ENCODE results near the gene GPC6. TPM values are rescaled to one million over a fixed set of nuclear protein-coding genes. Genes with fewer than 3 reads are reported as not detected.

The GPC6 gene
- total RNA-seq, 1 experiment from 2014 or later = 0.22 TPM

DNA sequence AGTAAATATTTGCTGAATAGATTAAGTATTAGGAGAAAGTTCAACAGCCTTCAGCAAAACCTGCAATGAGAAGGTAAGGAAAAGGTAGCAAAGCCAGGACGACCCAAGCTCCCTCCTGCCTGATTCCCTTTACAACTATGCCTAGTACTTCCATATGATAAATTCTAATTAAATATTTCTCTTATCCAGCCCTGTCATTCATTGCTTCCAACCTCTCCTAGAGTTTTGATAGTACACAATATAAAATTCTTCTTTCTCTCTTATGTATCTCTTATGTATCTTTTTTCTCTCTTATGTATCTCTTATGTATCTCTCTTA lies 1065.7 kb downstream of the GPC6 start (continued):
- TF ChIP-seq ZNF274 (IDR thresholded peaks at IDR 0.05; ENCODE audit: low read depth, low read length) (no peak), YY1 (IDR thresholded peaks at IDR 0.05; ENCODE audit: extremely low read depth, insufficient replicate concordance, low read depth, low read length) (no peak), SRF (IDR thresholded peaks at IDR 0.05; ENCODE audit: low read depth) (no peak)

DNA sequence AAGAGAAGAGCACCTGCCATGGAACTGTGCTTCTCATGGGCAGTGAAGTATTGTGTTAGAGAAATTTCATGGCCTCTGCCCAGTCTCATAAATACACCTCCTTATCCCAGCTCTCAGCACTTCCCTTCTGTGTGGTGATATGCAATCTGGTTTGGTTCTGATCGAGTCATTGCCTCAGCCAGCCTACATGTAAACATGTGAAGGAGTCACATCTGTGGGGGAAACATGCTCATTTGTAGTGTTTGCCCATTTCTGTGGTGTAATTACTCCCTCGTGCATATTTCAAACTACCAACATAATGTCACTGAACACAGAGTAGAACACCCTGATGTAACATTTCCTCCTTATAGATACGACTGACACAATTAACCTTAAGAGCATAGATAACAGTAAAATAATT lies 1069.9 kb downstream of the GPC6 start:
- Histone ChIP-seq H3K27me3 (ENCODE audit: insufficient read depth, low read length) (no peaks in the 10 kb centered on the region), H2AFZ (ENCODE audit: low read depth, low read length, poor library complexity, severe bottlenecking) (no peak overlapping the region), H3K9me3 (ENCODE audit: control insufficient read depth in 1 of 2, insufficient read depth in 1 of 2, low read depth in 1 of 2, low read length in 2 of 2) (no peaks in the 10 kb centered on the region), H3K9ac (ENCODE audit: low read length) (no peak overlapping the region), H3K4me3 (replicated peaks in 1 of 2; ENCODE audit: low read depth in 1 of 2, low read length in 2 of 2) (no peak overlapping the region), H3K9me2 (ENCODE audit: insufficient read depth) (no peaks in the 10 kb centered on the region), H3K27ac (ENCODE audit: low read depth, low read length) (no peak overlapping the region), H3K79me2 (ENCODE audit: insufficient read depth, low read length) (no peaks in the 10 kb centered on the region), H3K4me2 (ENCODE audit: low read length) (no peak overlapping the region), H3K4me1 (ENCODE audit: control insufficient read depth in 1 of 2, insufficient read depth in 2 of 2, low read length in 2 of 2) (no peaks in the 10 kb centered on the region), H3K36me3 (ENCODE audit: control insufficient read depth in 1 of 2, insufficient read depth in 2 of 2, low read length in 2 of 2) (no peaks in the 10 kb centered on the region), H4K20me1 (ENCODE audit: insufficient read depth) (no peaks in the 10 kb centered on the region)
- DNase-seq (ENCODE audit: low read depth, low spot score) (no peak), ATAC-seq (no peak)
- POLR2A ChIA-PET = no interaction called here
- intact Hi-C loops (cut with micrococcal nuclease) = no loop called here
- BruUV-seq (replicated peaks) = no TSS peak
- CTCF ChIA-PET = no interaction called here
- TF ChIP-seq, protein P1, sequence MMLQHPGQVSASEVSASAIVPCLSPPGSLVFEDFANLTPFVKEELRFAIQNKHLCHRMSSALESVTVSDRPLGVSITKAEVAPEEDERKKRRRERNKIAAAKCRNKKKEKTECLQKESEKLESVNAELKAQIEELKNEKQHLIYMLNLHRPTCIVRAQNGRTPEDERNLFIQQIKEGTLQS (IDR thresholded peaks at IDR 0.05) = no peak
- TF ChIP-seq TCF7L2 (IDR thresholded peaks at IDR 0.05; ENCODE audit: borderline replicate concordance, extremely low read depth, insufficient read depth, insufficient read length) (no peak), RAD21 (IDR thresholded peaks at IDR 0.05; ENCODE audit: low read depth) (no peak)
- RAD21 ChIA-PET (ENCODE audit: low non-redundant PET in 1 of 2, low total read pairs in 2 of 2, uncharacterized antibody in 2 of 2, unreplicated experiment in 2 of 2) = no interaction called here

DNA sequence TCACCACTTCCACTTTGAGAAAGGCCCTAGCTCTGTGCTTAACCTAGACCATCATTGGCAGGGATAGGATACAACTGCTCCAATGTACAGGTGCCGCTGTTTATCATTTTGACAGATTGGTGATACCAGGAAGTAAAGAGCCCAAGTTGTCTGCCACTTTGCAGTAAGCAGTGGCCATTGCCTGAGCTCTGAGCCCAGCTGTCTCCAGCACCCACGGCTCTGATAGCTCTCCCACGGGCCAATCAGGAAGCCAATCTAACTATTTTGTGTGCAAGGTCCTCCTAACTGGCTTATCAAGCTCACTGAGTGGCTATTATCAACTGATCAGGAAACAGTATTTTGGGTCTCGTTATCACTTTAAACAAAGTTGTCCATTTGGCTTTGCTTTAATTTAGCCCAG lies 1071.7 kb downstream of the GPC6 start:
- no peak overlapping the region for H3K4me3 ChIP-seq (replicated peaks in 1 of 2; ENCODE audit: low read depth in 1 of 2, low read length in 2 of 2)
- ATAC-seq = no peak
- no peaks in the 10 kb centered on the region for H3K9me3 ChIP-seq (ENCODE audit: control insufficient read depth in 1 of 2, insufficient read depth in 1 of 2, low read depth in 1 of 2, low read length in 2 of 2)
- H3K4me1 ChIP-seq (ENCODE audit: control insufficient read depth in 1 of 2, insufficient read depth in 2 of 2, low read length in 2 of 2) = no peaks in the 10 kb centered on the region
- H3K27me3 ChIP-seq (ENCODE audit: insufficient read depth, low read length) = no peaks in the 10 kb centered on the region
- H3K9ac ChIP-seq (ENCODE audit: low read length) = no peak overlapping the region
- ChIA-PET RAD21 (ENCODE audit: low non-redundant PET in 1 of 2, low total read pairs in 2 of 2, uncharacterized antibody in 2 of 2, unreplicated experiment in 2 of 2) (no interaction called here), CTCF (no interaction called here), POLR2A (no interaction called here)
- no peak overlapping the region for H3K27ac ChIP-seq (ENCODE audit: low read depth, low read length)
- H3K4me2 ChIP-seq (ENCODE audit: low read length) = no peak overlapping the region
- no peak overlapping the region for H2AFZ ChIP-seq (ENCODE audit: low read depth, low read length, poor library complexity, severe bottlenecking)
- H3K9me2 ChIP-seq (ENCODE audit: insufficient read depth) = no peaks in the 10 kb centered on the region
- H3K79me2 ChIP-seq (ENCODE audit: insufficient read depth, low read length) = no peaks in the 10 kb centered on the region
- intact Hi-C loops (cut with micrococcal nuclease) = no loop called here
- H3K36me3 ChIP-seq (ENCODE audit: control insufficient read depth in 1 of 2, insufficient read depth in 2 of 2, low read length in 2 of 2) = no peaks in the 10 kb centered on the region
- no TSS peak for BruUV-seq (replicated peaks)
- H4K20me1 ChIP-seq (ENCODE audit: insufficient read depth) = no peaks in the 10 kb centered on the region
- no peak for DNase-seq (ENCODE audit: low read depth, low spot score)
- TF ChIP-seq SIN3A (IDR thresholded peaks at IDR 0.05; ENCODE audit: low read depth) = no peak
- TF ChIP-seq SP1 (IDR thresholded peaks at IDR 0.05; ENCODE audit: low read depth) = no peak
- TF ChIP-seq TCF7L2 (IDR thresholded peaks at IDR 0.05; ENCODE audit: borderline replicate concordance, extremely low read depth, insufficient read depth, insufficient read length) = no peak
- TF ChIP-seq POLR2A (IDR thresholded peaks at IDR 0.05; ENCODE audit: borderline replicate concordance, extremely low read depth, insufficient read depth, insufficient read length) = no peak
- no peak for TF ChIP-seq EZH2 (IDR thresholded peaks at IDR 0.05)
- TF ChIP-seq ZNF274 (IDR thresholded peaks at IDR 0.05; ENCODE audit: low read depth, low read length) = no peak
- TF ChIP-seq EGR1 (IDR thresholded peaks at IDR 0.05; ENCODE audit: low read depth) = no peak
- TF ChIP-seq, protein P2, sequence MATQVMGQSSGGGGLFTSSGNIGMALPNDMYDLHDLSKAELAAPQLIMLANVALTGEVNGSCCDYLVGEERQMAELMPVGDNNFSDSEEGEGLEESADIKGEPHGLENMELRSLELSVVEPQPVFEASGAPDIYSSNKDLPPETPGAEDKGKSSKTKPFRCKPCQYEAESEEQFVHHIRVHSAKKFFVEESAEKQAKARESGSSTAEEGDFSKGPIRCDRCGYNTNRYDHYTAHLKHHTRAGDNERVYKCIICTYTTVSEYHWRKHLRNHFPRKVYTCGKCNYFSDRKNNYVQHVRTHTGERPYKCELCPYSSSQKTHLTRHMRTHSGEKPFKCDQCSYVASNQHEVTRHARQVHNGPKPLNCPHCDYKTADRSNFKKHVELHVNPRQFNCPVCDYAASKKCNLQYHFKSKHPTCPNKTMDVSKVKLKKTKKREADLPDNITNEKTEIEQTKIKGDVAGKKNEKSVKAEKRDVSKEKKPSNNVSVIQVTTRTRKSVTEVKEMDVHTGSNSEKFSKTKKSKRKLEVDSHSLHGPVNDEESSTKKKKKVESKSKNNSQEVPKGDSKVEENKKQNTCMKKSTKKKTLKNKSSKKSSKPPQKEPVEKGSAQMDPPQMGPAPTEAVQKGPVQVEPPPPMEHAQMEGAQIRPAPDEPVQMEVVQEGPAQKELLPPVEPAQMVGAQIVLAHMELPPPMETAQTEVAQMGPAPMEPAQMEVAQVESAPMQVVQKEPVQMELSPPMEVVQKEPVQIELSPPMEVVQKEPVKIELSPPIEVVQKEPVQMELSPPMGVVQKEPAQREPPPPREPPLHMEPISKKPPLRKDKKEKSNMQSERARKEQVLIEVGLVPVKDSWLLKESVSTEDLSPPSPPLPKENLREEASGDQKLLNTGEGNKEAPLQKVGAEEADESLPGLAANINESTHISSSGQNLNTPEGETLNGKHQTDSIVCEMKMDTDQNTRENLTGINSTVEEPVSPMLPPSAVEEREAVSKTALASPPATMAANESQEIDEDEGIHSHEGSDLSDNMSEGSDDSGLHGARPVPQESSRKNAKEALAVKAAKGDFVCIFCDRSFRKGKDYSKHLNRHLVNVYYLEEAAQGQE (IDR thresholded peaks at IDR 0.05; ENCODE audit: low read depth) = no peak
- TF ChIP-seq ZFX (IDR thresholded peaks at IDR 0.05) = no peak
- TF ChIP-seq EZH2phosphoT487 (IDR thresholded peaks at IDR 0.05; ENCODE audit: borderline replicate concordance) = no peak
- no peak for TF ChIP-seq POLR2AphosphoS5 (IDR thresholded peaks at IDR 0.05; ENCODE audit: low read depth, low read length)
- no peak for TF ChIP-seq FOSL1 (IDR thresholded peaks at IDR 0.05; ENCODE audit: low read depth)
- no peak for TF ChIP-seq JUND (IDR thresholded peaks at IDR 0.05)
- no peak for TF ChIP-seq SRF (IDR thresholded peaks at IDR 0.05; ENCODE audit: low read depth)
